NCI-H510A (cell line): ENCODE measurements around the gene GTPBP10.
"Not testable (repeated sequence)": the region's sequence is repeated elsewhere in the genome, so short reads cannot be mapped to it uniquely, and the experiment has no call there.

Source experiments
- DNase-seq: peaks from one replicate; lab custom pipeline; 2025; lab: John Stamatoyannopoulos, UW

GTPBP10 gene, protein sequence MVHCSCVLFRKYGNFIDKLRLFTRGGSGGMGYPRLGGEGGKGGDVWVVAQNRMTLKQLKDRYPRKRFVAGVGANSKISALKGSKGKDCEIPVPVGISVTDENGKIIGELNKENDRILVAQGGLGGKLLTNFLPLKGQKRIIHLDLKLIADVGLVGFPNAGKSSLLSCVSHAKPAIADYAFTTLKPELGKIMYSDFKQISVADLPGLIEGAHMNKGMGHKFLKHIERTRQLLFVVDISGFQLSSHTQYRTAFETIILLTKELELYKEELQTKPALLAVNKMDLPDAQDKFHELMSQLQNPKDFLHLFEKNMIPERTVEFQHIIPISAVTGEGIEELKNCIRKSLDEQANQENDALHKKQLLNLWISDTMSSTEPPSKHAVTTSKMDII

DNA sequence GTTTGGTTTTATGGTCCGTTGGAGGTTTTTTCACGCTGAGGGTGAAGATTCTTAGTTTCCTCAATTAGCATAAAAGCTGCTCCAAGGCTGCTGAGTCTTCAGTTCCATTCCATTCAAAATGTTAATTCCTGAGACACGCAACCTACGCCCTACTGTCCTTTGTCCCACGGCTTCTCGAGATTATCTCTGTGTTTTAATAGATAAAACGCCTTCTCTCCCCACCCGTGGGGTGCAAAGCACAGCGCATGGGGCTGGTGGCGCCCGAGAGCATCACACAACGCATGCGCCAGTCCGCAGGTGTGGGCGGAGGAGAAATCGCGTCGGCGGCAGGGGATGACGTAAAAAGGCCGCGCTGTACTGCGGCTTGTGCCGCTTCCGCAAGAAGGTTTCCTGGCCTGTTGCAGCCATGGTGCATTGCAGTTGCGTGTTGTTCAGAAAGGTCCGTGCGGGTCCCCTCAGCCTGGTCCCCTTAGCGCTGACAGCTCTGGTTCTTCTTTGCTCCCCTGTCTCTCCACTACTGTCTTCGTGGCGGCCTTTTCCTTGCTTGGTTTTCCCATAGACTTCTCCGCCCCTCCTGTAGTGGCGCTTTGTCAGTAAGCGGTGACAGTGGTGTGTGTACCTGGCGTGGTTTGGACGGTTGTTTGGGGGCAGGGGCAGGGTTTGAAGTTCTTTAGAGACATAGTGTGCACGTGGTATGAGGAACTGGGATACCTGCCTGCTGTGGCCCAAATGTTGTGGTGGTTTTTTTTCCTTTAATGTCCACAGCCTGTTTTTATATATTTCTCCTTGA is at the start of gene GTPBP10:
Gene GTPBP10, plus strand, starts transcription at position 381 of the 790 bp plus-strand sequence. Its CDS starts 26 bp downstream, at position 407.
- DNase-seq: peak; percentile 71

DNA sequence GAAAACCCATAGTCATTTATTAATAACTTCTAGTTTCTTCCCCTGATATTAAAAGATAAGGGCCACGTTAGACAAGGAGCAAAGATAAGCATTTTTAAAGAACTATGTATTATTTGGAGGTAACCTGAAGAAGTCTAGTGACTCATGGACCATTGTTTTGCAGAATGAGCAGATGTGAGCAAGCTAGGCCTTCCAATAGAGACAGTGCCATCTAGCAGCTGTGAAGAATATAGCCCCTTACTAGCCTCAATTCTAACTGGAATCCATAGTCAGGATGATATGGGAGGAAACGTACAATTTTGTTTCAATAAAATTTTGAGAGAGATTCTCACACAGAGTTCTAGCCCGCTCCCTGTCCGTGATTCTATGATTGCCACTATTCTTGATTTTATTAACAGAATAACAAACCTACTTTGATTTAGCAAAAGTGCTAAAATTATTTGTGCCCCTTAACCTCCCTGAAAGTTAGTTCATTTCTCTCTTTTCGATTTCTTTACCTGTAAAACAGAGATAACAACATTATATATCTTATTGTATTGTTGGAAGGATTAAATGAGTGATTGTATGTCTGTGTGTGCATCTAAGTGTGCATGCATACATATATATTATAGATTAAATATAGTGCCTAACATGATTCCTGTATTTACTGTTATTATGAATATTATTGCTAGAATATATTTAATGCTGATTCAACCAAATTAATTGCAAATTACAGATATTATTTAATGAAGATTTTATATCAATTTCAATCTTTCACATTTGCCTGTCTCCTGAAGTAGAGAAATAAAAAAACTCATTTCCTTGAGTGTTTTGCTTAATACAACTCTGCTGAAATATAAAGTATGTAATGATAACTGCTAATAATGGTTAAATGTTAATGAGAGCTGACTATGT is 48.1 kb upstream of the GTPBP10 start:
- no peak for DNase-seq

DNA sequence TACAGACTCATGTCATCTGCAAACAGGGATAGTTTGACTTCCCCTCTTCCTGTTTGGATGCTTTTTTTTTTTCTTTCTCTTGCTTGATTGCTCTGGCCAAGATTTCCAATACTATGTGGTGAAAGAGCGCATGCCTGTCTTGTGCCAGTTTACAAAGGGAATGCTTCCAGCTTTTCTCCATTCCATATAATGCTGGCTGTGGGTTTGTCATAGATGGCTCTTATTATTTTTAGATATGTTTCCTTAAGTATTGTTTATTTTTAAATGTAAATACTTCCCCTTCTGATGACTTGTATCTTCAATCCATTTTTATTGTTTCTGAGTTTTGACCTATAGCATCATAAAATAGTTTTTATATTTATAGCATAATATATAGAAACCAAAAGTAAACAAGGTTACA is 43.3 kb upstream of the GTPBP10 start:
- no peak for DNase-seq

DNA sequence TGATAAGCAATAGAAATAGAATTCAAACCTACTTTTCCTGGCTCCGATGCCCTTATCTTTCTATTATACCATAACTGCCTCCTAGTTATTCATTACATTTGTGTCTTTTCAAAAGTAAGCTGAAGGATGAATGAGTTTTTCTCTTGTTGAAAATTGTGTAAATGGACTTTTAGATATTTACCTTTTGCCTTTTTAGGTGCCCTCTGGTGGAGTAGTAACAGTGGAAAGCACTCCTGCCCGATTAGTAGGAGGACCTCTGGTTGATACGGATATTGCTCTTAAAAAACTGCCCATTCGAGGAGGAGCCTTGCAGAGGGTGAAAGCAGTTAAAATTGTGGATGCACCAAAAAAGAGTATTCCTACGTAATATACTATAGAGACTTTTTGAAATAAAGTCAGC is 36.6 kb upstream of the GTPBP10 start:
- no peak for DNase-seq

DNA sequence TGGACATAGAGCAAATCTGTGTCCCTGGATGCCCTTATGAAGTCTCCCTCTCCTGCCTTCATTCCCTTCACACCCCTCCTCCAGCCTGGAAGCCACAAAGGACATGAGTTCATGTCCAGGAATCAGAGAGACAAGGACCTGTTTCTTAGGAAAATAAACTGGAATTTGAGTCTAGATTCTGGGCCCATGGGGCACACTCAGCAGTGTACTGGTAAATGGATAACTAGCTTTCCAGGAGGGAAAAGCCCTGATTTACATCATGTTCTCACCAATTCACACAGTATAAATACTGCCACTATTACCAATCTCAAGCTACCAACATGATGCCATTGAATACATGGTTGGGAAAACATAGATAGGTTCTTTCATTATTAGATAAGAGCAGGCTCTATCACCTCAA is 35.3 kb upstream of the GTPBP10 start:
- no peak for DNase-seq

DNA sequence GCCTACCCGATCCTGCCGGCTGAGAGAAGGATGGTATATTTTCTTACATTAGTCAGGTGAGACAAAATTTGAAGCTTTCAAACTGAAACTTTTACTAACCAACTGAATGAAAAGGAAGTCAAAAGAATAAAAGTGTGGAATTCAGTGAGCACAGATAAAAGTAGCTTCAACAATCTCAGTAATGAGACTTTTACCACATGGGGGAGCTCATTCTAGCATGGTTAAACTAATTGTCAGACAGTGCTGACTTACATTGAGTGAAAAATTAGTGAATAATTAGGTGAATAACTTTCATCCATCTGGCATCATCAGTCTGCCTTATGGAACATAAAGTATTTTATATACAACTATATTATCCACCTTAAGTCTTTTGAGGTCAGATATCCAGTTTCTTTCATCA is 33.8 kb upstream of the GTPBP10 start:
- DNase-seq: no peak

DNA sequence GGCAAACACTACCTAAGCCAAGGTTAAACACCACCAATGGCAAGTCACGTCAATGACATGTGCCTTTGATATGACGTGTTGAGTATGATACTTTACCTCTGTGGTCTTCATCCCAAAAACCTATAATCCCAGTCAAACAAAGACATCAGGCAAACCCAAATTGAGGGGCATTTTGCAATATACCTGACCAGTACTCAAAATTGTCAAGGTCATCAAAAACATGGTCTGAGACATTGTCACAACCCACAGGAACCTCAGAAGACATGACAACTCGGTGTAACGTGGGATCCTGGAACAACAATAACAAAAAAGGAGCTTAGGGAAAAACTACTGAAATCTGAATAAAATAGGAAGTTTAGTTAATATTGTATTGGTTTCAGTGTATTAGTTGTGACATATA is 32.6 kb upstream of the GTPBP10 start:
- no peak for DNase-seq

DNA sequence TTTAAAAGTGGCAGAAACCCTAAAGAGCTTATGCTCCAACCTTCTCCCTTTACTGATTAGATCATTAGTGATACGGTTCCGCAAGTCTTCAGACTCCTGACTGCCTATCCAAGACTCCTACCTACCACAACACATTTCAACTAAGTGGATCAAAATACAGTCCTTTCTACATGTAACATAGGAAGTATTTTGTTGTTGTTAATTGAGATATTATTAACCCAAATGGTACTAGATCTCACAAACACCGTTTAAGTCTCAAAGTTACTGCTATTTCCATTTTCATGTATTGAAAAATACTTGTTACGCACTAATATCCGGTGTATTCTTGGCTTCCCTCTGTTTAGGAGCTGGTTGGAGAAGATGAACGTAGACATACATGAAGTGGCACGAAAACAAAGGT is 26.5 kb upstream of the GTPBP10 start:
- DNase-seq: no peak

DNA sequence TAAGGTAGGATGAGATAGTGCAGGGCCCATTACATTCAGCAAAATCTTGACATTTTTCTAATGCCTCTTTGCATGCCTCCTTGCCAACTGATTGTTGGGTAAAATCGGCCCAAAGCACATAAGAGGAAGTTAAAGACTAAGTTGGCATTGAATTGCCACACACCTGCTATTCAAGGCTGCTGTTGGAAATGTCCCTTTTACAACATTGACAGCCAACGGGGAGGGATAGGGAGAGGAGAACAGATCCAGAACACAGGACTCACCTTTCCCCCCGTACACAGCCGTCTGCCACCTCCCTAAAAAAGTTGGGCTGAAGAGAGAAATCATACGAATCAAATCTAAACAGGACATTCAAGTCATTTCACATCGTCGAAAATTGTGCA is 26.1 kb upstream of the GTPBP10 start:
- no peak for DNase-seq

DNA sequence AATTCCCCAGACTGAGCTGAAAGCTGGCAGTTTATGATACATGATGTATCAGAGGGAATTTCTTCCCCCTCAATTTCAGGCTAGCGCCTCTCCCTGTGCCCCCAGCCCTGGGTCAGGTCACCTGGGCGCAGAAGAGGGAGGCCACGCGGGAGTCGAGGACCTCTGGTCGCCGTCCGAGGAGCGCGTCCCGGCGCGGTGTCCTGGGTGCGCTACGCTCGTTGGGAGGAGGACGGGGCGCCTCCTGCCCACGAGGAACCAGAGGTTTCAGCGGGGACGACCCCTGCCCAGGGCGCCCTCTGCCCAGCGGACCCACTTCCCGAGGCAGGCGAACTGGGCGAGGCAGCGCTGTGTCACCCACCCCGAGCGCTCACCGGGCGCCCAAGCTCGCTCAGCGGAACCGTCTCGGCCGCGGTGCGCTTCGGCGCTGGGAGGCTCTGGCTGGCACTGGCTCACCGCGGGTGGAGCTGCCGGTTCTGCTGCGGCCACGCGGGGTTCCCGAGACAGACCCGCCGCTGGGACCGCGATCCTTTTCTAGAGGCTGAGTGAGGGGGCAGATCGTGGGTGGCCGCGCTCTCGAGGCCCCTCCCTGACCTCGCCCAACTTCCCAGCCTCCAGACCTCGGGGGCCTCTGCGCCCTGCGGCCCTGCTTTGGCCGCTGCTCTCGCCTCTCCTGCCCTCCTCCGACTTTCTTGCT is 25.6 kb upstream of the GTPBP10 start, which contains the start of gene FAM237B:
Gene FAM237B, minus strand, starts transcription at position 504 of the 694 bp plus-strand sequence. CDS start 1,556 bp downstream, outside the sequence.
- DNase-seq: no peak

DNA sequence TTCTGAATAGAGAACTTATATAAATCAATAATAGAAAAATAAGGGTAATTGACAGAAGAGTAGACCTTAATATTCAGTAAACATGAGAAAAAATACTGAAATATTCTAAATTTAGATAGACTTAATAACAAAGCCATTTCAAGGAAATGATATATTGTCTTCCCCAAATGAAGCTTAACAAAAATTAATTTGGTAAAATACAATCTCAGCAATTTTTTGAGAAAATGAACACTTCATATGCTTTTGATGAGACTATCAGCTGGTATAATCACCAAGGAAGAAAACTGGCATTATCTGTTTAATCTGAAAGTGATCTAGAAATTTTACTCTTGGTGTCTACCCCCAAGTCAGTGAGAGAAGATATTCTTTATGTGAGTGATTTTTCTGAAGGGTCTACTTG is 23.7 kb upstream of the GTPBP10 start:
- DNase-seq: no peak

DNA sequence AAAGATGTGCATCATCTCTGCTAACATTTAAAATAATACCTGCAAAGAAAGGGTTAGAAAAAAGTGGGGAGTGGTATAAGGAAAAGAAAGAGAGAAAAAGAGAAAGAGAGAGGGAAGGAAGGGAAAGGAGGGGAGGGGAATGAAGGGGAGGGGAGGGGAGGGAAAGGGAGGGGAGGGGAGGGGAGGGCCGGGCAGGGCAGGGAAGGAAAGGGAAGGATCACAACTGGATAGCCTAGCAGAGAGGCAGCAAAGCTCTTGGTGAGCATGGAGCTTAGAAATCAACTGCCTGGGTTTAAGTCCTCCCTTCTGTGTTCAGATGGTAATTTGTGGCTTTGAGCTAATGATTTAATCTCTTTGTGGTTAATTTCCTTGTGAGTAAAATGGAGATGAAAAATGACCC is 20.0 kb upstream of the GTPBP10 start:
- DNase-seq: no peak

DNA sequence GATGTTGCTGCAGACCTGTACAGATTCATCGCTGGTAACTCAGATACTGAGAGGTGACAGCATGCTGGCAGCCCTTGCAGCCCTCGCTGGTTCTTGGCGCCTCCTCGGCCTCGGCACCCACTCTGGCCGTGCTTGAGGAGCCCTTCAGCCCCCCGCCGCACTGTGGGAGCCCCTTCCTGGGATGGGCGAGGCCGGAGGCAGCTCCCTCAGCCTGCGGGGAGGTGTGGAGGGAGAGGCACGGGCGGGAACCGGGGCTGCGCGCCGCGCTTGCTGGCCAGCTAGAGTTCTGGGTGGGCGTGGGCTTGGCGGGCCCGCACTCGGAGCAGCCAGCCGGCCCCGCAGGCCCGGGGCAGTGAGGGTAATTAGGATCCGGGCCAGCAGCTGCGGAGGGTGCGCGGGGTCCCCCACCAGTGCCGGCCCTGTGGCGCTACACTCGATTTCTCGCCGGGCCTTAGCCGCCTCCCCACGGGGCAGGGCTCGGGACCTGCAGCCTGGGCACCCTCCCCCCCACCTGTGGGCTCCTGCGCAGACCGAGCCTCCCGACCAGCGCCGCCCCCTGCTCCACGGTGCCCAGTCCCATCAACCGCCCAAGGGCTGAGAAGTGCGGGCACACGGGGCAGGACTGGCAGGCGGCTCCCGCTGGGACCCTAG is 12.2 kb upstream of the GTPBP10 start:
- no peak for DNase-seq

DNA sequence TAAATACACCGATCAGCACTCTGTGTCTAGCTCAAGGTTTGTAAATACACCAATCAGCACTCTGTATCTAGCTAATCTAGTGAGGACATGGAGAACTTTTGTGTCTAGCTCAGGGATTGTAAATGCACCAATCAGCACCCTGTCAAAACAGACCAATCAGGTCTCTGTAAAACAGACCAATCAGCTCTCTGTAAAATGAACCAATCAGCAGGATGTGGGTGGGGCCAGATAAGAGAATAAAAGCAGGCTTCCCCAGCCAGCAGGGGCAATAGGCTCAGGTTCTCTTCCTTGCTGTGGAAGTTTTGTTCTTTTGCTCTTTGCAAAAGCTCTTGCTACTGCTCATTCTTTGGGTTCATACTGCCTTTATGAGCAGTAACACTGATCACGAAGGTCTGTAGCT is 11.6 kb upstream of the GTPBP10 start:
- not testable (repeated sequence) for DNase-seq

DNA sequence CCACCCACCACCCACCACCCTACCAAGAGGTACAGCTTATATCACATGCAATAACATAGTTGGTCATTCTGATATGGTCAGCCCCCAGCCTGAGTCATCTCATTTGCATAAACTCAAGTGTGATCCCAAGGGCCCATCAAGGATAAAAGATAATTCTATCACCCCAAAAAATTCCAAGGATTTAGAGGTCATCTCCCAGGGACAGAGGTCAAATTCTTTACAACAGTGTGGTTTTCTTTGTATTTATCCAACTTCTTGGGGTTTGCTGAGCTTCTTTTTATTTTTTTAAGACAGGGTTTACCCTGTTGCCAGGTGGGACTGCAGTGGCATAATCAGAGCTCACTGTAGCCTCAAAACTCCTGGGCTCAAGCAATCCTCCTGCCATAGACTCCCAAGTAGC is 9.4 kb upstream of the GTPBP10 start:
- DNase-seq: no peak

DNA sequence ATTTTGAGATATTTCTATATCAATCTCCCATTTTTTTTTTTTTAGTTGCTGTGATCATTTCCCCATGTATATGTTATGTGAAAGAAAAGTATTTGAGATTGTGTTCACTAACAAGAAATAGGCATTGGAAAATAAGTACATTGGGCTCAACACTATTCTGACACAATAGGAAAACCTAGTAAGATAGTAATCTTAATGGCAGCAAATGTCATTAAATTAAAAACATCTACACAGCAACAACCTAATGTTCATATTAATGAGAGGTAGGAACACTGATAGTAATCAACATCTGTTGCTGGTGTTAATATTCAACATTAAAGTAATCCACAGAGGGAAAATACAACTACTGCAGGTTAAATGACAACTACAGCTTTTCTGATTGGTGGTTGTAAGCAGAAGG is 1.5 kb upstream of the GTPBP10 start:
- no peak for DNase-seq

DNA sequence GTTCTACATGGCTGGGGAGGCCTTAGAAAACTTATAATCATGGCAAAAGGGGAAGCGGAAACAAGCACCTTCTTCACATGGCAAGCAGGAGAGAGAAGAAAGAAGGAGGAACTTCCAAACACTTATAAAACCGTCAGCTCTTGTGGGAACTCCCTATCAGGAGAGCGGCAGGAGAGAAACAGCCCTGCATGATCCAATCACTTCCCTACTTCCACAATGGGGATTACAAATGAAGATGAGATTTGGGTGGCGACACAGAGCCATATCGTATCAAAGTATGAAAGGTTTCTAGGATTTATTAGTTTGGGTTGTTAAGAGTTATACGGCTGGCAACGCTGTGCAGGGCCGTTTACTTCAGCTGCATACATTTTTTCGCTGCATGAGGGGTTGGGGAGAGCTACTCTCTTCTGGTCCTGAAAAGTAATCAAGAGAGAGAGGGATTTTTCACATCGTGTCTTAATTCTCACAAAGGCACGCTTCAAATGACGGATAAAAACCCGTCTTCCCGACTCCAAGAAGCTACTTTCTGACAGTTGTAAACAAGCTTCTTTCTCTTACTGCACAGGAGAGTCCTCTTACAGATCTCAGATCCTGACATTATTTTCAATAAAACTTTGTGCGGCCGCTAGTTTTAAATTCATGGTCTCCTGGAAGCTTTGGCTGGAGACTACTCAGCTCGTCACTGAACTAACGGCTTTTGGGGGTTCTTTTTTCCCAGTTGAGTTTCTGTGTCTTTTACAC is 751 bp upstream of the GTPBP10 start:
- DNase-seq: no peak

DNA sequence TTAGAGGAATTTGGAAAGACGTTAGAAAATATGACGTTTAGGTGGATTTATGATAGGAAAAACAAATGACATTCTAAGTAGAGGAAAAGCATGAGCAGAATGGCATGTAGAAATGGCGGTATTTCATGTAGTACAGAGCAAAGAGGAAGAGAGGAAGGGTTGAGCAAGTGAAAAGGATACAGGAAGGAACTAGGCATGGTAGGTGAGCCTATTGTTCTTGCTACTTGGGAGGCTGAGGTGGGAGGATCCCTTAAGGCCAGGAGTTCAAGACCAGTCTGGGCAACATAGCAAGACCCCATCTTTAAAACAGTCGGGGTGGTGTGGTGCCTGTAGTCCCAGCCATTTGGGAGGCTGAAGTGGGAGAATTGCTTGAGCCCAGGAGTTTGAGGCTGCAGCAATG is 1.2 kb downstream of the GTPBP10 start:
- DNase-seq: no peak

DNA sequence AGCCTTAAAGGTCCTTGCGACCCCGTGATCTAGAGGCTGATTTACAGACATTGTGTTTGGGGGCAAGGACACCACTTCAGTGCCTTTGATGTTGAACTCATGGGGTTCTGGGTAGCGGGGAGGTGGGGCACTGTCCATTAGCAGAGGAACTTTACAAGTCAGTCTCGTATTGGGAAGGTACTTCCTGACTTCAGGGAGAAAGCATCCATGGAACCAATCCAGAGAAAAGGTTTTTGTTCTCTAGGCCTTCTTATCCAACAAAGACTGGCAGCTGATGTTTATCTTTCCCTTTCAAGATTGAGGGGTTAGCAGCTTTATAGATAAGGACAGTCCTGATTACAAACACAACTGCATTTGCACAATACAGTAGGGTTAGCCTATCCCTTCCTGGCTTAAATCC is 2.8 kb downstream of the GTPBP10 start:
- no peak for DNase-seq

DNA sequence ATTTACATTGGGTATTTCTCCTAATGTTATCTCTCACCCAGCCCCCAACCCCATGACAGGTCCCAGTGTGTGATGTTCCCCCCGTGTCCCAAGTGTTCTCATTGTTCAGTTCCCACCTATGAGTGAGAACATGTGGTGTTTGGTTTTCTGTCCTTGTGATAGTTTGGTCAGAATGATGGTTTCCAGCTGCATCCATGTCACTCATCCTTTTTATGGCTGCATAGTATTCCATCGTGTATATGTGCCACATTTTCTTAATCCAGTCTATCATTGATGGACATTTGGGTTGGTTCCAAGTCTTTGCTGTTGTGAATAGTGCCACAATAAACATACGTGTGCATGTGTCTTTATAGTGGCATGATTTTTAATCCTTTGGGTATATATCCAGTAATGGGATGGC is 3.5 kb downstream of the GTPBP10 start:
- DNase-seq: not testable (repeated sequence)
